GM21526 (cell line): ENCODE data around the gene SH3BGRL2.
"Not testable (repeated sequence)": the region's sequence is repeated elsewhere in the genome, so short reads cannot be mapped to it uniquely, and the experiment has no call there.

Experiments
- ATAC-seq: cut with Tn5 transposase; IDR thresholded peaks from one replicate; pipeline ENCODE4 v1.9.1; 2021; ENCODE audit warnings: moderate library complexity; ENCODE audit not compliant: unreplicated experiment, low FRiP score

Gene SH3BGRL2

GRCh38 chr6:79646561-79646960 is 15.4 kb downstream of the SH3BGRL2 start:
- no peak for ATAC-seq

DNA sequence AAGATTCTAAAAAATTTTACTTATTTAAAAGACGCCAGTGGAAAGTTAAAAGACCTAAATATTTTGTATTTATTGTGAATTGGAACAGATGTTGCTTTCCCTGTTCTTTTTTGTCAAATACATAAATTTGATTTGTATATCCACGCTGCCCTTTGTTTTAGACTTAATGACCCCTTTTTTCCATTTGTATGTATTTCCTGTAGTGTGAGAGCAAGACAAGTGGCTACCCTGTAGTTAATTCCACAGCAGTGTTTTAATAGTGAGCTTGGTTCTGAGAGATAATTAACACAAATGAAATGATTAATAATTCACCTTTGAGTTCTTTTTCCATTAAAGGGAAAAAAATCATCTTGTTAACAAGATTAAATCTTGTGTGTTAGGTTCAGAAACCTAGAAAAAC is 16.6 kb downstream of the SH3BGRL2 start:
- ATAC-seq, result no peak

DNA sequence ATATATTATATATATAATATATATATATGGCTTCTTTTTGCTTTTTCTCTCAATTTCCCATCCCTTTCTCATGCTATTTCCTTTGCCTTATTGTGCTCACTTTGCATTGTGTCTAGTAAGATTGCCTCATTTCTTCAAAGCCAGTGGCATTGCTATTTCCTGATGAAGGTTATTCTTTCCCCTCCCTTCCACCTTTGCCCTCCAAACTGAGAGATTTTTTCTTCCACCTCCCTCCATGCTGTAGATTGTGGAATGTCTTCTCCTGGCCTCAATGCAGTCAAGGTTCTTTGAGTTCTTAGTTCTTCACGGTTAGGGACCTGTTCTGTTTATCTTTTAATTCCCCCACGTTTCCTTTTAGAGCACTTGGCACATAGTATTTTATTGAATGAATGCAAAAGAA is 17.2 kb downstream of the SH3BGRL2 start:
- ATAC-seq, result no peak

DNA sequence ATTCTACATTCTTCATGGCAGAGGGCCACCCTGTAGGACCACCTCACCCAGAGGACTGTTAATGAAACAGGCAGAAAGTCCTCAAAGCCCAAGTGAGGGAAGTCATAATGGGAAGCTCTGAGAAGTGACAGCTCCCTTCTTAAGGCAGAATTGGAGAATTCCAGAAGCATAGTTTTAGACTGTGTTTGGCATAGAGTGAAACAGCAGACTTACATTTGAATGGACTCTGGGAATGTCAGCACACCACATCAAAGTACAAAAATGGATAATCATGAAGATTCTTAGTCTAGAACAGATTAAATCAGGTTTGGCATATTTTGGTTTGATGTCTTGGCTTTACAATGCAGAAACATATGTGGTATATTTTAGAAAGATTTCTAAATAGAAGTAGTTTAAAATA is 17.9 kb downstream of the SH3BGRL2 start:
- ATAC-seq, result no peak

- no peak for ATAC-seq
These were observed 19.8 kb downstream of the SH3BGRL2 start for GRCh38 chr6:79650950-79651349.

- ATAC-seq, result no peak
These were observed 25.0 kb downstream of the SH3BGRL2 start for GRCh38 chr6:79656134-79656533.

GRCh38 chr6:79657238-79657637 is 26.1 kb downstream of the SH3BGRL2 start:
- ATAC-seq, result no peak

DNA sequence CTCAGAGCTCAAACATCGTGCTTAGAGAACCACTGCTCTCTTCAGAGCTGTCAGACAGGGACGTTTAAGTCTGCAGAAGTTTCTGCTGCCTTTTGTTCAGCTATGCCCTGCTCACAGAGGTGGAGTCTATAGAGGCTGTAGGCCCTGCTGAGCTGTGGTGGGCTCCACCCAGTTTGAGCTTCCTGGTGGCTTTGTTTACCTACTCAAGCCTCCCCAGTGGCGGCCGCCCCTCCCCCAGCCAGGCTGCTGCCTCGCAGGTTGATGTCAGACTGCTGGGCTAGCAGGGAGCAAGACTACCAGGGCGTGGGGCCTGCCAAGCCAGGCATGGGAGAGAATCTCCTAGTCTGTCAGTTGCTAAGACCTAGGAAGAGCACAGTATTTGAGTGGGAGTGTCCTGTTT is 32.5 kb downstream of the SH3BGRL2 start:
- not testable (repeated sequence) for ATAC-seq

GRCh38 chr6:79665725-79666551 is 34.8 kb downstream of the SH3BGRL2 start:
- ATAC-seq, result no peak

- ATAC-seq, result no peak
These were observed 35.5 kb downstream of the SH3BGRL2 start for GRCh38 chr6:79666634-79667033.

DNA sequence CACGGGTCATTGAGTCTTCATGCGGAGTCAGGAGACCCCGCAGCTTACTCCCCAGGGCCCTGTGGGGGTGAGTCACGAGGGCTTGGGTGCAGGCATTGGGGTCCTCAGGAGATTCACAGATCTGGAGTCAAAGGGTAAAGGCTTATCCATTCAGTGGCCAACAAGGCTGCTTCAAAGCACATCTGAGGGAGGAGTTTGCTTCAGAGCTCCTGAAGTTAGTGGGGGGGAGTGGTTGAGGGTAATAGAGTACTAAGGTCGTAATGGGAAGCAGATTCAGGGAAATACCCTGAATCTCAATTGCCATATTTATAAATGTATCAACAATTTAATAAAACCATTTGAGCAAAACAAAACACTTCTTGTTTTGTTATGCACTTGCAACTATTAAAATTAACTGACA is 37.3 kb downstream of the SH3BGRL2 start:
- no peak for ATAC-seq

- no peak for ATAC-seq
These were observed 38.6 kb downstream of the SH3BGRL2 start for GRCh38 chr6:79669766-79670165.

DNA sequence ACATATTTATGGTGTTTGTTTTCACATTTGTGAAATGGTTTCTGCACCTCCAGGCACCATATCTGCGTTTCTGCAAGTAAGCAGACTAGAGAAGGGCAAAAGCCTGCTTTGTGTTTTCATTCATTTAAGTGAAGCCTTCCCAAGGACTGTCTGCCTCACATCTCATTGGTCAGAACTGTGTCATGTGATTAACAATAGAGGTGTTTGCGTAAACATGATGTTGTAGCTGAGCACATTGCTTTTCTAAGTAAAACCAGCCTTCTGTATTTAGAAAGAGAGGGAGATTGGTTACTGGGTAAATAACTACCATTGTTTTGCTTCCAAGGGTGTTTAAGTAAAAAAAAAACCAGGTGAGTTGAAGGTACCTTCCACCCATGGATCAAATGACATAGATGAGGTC is 39.7 kb downstream of the SH3BGRL2 start:
- no peak for ATAC-seq

GRCh38 chr6:79671600-79672266 is 40.6 kb downstream of the SH3BGRL2 start:
- no peak for ATAC-seq

DNA sequence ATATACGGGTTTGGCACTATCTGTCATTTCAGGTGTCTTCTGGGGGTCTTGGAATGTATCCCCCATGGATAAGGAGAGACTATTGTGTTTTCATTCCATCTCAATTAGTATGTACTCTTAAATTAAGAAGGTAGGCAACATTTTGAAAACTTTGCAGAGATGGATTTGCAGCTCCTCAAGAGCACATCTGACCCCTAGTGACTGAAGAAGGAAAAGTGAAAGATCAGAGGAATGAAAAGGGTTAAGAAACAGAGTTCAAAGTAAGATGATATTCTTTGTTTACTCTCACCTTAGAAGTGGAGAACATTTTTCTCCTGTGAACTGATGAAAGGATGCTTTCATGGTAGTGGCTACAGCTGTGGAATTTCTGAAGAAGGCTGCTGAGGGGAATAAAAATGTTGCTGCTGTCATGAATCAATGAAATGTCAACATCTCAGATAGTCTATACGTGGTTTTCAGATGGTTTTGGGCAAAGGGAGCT is 41.5 kb downstream of the SH3BGRL2 start:
- ATAC-seq, result no peak

DNA sequence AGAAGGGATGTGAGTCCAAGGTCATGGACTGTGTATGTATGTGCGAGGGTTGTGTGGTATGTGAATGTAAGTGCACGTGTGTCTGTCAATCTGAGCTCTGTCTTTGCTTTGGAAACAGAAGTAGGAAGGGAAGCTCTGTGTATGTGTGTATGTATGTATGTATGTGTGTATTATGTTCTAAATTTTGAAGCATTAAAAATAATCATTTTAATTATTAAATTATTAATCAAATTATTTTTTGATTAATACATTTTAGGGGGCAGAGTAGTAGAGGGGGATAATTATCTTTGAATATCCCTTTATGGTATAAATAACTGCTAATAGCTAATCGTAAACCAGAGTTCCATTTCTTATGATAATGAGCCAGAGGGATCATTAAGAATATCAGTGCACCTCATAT is 42.8 kb downstream of the SH3BGRL2 start:
- no peak for ATAC-seq

- no peak for ATAC-seq
These were observed 45.9 kb downstream of the SH3BGRL2 start for GRCh38 chr6:79676785-79677736.

DNA sequence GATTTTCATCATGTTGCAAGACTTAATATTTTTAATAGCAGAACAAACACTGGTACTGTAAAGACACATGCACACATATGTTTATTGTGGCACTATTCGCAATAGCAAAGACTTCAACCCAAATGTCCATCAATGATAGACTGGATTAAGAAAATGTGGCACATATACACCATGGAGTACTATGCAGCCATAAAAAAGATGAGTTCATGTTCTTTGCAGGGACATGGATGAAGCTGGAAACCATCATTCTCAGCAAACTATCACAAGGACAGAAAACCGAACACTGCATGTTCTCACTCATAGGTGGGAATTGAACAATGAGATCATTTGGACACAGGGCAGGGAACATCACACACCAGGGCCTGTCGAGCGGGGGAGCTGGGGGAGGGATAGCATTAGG is 51.6 kb downstream of the SH3BGRL2 start:
- not testable (repeated sequence) for ATAC-seq

DNA sequence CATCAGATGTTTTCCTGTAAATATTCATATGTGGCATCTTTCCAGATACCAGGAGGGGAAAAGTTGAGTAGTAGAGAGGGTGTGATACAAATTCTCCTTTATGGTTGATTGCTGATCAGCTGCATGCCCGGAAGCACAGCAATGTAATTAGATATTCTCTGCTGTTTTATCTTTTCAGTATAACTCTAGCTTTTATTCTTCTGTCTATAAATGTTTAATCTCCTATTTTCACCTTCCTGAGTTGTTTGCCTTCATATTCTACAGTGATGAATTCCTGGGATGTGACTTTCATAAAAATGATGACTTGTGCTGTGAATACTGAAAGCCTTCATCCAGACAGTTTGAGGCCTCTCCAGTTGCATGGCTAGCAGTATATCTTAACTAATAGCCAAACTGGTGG is 53.7 kb downstream of the SH3BGRL2 start:
- ATAC-seq, result no peak

DNA sequence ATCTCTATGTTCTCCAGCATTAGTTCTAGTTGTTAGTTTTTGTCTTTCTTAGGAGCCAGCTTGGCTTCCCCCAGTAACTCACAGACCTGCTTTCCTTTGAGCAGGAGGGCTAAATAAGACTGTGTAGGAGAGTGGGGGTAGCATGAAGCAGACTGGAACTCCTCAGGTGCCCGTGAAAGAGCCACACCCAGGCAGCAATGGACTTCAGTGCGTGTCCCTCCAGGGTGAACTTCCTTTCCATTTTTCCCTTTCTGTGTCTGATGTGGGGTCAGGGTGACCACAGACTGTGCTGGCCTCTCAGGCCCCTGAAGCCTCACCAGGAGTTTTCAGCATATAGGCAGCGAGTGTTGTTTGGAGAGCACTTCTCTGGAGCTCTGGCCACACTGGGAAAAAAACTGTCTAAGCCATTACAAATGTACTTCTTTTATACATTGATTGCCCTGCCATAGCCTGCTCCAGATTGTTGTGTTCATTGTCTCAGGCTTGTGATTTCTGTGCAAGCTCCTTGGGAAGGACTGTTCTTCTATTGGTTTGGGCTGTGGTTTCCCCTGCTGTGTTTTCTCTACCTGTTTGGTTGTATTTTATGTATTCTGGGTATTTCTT is 55.7 kb downstream of the SH3BGRL2 start:
- no peak for ATAC-seq
